GM12892 (cell line): ENCODE measurements around the gene LCN1.

Experiments
- POLR2A ChIP-seq: IDR thresholded peaks from 2 replicates; pipeline ENCODE4 v1.6.1; 2011; ENCODE audit warnings: low read depth, low read length, control low read depth
- POLR2AphosphoS5 ChIP-seq: IDR thresholded peaks from 2 replicates; pipeline ENCODE4 v1.6.1; 2011; ENCODE audit warnings: low read depth, low read length, control low read depth
- TAF1 ChIP-seq: IDR thresholded peaks from 2 replicates; pipeline ENCODE4 v1.6.1; 2011; ENCODE audit warnings: low read depth, mild to moderate bottlenecking, control low read depth, low read length, borderline replicate concordance

DNA sequence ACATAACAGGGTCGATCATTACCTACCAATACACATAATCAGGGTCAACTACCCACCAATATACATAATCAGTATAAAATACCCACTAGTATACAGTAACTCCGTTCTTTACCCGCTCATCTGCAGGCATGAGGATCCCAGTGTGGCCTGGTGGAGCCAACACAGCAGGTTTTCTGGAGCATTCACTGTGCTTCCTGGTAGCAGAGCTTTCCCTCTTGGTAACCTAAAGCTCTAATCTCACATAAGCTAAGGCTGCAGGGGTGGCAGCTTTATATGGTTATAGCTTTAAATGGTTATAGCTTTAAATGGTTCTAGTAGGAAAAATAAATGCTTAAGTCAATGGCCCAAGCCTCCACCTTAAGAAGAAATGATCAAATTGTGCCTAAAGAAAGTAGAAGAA, 11.9 kb downstream of the LCN1 start:
- TF ChIP-seq POLR2A: no peak
- TF ChIP-seq POLR2AphosphoS5: no peak
- no peak for TF ChIP-seq TAF1
